Measurements from ENCODE around the gene PRSS21.
A peak's percentile ranks its signal among the peaks of the same experiment; 100 is the strongest.

Gene PRSS21

GRCh38 chr16:2826591-2827373 lies 9.7 kb downstream of the PRSS21 start:
- DNase-seq, result no peak

- no peak for DNase-seq
Measured at GRCh38 chr16:2827374-2827791, 10.3 kb downstream of the PRSS21 start.

GRCh38 chr16:2827831-2828520 lies 10.9 kb downstream of the PRSS21 start:
- no peak for DNase-seq

GRCh38 chr16:2828521-2828840 lies 11.4 kb downstream of the PRSS21 start:
- DNase-seq, result no peak

GRCh38 chr16:2828876-2829430 lies 11.9 kb downstream of the PRSS21 start:
- DNase-seq, result no peak

GRCh38 chr16:2829501-2830354 lies 12.7 kb downstream of the PRSS21 start, which contains the start of gene ZG16B:
Gene ZG16B, plus strand, starts transcription at chr16:2830303. Its CDS starts 139 bp downstream, at chr16:2830442.
- DNase-seq, result no peak

GRCh38 chr16:2830355-2830695 lies 13.3 kb downstream of the PRSS21 start:
- DNase-seq, result no peak

GRCh38 chr16:2831203-2831602 lies 14.2 kb downstream of the PRSS21 start:
- no peak for DNase-seq

GRCh38 chr16:2833776-2834175 lies 16.7 kb downstream of the PRSS21 start:
- no peak for DNase-seq

GRCh38 chr16:2834968-2835367 lies 17.9 kb downstream of the PRSS21 start:
- DNase-seq, result no peak

- DNase-seq, result no peak
Measured at GRCh38 chr16:2835638-2836493, 18.8 kb downstream of the PRSS21 start.

- DNase-seq, result no peak
Measured at GRCh38 chr16:2836646-2837508, 19.8 kb downstream of the PRSS21 start.

GRCh38 chr16:2838928-2839327 lies 21.9 kb downstream of the PRSS21 start:
- DNase-seq, result peak; percentile 6

GRCh38 chr16:2839650-2840450 lies 22.8 kb downstream of the PRSS21 start:
- DNase-seq, result no peak

GRCh38 chr16:2840914-2841313 lies 23.9 kb downstream of the PRSS21 start:
- DNase-seq, result no peak

- DNase-seq, result no peak
Measured at GRCh38 chr16:2841606-2842339, 24.7 kb downstream of the PRSS21 start.

- DNase-seq, result no peak
Measured at GRCh38 chr16:2842340-2843000, 25.4 kb downstream of the PRSS21 start.

GRCh38 chr16:2843526-2843925 lies 26.5 kb downstream of the PRSS21 start:
- no peak for DNase-seq

- DNase-seq, result no peak
Measured at GRCh38 chr16:2845116-2845515, 28.1 kb downstream of the PRSS21 start.
